Measurements from ENCODE around the gene KCND3.

KCND3 gene

GRCh38 chr1:111909030-111909429, 80.4 kb downstream of the KCND3 start:
- no peak for DNase-seq

DNA sequence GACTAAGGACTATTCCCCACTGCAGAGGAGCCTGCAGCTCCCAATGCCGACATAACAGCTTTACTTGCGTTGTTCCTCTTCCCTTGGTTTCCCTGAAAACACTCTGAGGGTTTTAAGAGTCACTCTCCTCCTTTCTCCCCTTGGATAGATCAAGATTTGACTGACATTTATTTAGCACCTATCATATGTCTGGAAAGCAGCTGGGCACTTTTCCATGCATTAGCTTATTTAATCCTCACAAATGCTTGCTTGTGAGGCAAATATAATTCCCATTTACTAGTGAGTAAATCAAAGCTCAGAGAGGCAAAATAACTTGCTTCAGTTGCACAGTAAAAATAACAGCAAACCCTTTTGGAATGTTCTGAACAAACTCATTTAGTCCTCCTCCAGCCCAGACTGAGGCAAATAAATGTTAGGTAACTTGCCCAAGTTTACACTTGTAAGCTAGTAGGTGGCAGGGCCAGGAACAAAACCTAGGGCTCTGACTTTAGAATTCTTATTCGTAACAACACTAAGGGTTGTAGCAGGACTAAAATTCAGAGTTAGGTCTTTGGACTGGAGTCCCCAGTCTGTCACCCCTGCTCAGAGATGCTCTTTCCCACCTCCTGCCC, 81.4 kb downstream of the KCND3 start:
- no peak for DNase-seq

DNA sequence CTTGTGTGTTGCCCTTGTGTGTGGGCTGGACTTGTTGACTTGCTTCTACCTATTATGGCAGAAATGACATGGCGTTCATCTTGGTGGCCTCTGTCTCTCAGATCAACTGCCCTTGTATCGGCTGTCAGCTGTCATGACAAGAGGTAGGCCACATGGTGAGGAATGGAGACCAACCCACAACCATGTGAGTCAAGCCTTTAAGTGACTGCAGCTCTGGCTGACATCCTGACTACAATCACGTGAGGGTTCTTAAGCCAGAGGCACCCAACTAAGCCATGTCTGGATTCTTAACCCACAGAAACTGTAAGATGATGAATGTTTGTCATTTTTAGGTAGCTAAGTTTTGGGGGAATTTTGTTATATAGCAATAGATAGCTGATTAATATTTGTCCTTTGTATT, 82.1 kb downstream of the KCND3 start:
- no peak for DNase-seq

- DNase-seq, result no peak
Measured at GRCh38 chr1:111906816-111907215, 82.7 kb downstream of the KCND3 start.

DNA sequence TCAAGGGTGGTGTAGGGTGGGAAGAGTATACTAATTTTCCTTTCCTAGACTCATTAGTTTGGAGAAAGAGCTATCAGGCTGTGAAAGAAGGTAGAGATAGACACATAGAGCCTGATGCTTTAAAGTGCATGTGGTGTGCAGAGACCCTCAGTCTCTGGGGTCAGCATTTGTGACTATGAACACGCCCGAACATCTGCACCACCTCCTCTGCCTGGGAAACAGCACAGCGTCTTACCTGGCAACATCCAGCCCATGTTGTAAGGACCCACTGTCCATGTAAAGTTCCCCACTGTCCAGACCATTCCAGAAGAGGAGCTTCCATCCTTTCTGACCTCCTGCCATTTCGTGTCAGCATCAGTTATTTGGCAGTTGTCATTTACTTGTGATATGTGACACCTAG, 83.4 kb downstream of the KCND3 start:
- DNase-seq, result no peak

- DNase-seq, result no peak
Measured at GRCh38 chr1:111904478-111905218, 84.8 kb downstream of the KCND3 start.

- no peak for DNase-seq
Measured at GRCh38 chr1:111903871-111904449, 85.5 kb downstream of the KCND3 start.

- no peak for DNase-seq
Measured at GRCh38 chr1:111903148-111903870, 86.2 kb downstream of the KCND3 start.

GRCh38 chr1:111895469-111895868, 94.0 kb downstream of the KCND3 start:
- no peak for DNase-seq

DNA sequence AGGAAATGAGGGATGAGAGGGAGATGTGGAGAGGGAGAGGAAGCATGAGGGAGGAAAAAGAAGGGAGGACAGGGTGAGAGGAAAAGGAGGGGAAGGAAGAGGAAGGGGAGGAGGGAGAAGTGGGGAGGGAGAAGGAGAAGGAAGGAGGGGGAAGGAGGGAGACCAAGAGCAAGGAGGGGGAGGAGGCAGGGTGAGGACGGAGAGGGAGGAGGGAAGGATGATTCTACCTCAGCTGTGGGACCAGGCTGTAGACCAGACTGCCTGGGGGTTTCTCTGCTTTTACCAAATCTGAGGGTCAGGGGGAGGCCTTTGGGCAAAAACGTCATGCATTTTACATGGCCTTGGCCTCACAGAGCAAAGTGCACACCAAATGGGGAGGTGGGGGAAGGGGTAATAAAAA, 94.5 kb downstream of the KCND3 start:
- no peak for DNase-seq

- no peak for DNase-seq
Measured at GRCh38 chr1:111894497-111894896, 95.0 kb downstream of the KCND3 start.

DNA sequence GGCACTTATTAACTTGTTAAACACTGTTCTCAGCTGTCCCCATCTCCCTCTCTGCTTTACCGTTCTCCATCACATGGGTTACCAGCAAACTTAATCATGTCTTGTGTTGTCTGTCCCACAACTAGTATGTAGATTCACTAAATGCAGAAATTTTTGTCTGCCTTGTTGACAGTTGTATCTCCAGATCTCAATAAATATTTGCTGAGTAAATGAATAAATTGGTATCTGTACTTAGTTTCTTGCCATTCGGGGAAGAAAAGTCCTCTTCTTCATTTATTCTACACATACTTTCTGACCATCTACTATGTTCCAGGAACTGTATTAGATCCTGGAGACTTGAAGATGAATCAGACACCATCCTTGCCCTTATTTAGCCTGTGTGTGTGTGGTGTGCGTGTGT, 97.9 kb downstream of the KCND3 start:
- DNase-seq, result no peak

DNA sequence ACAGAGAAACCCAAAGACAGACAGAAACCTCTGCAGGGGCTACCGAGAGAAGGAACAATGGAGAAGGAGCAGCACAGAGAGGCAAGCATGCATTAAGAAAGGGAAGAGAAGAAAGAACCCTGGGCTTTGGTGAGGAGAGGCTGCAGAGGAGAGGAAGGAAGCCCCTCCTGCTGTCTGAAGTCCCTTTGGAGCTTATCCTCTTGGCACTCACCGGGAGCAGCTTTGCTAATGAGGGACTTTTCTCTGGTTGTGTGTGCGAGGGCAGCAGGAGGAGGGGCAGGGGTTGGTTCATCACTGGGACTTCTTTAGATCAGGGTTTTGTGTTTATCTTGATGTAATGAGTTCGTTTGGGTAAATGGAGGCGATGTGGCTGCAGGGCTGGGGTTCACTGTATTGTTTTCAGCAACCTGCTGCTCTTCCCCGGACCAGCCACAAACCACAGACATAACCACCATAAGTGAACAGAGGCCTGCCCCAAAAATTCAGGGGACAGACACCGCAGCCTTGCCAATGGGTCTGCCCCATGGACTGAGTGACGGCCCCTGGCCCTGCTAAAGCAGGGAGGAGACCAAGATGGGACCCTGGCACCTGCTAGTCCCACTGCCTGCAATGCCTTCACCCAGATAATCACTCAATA, 100.6 kb downstream of the KCND3 start:
- DNase-seq, result no peak

DNA sequence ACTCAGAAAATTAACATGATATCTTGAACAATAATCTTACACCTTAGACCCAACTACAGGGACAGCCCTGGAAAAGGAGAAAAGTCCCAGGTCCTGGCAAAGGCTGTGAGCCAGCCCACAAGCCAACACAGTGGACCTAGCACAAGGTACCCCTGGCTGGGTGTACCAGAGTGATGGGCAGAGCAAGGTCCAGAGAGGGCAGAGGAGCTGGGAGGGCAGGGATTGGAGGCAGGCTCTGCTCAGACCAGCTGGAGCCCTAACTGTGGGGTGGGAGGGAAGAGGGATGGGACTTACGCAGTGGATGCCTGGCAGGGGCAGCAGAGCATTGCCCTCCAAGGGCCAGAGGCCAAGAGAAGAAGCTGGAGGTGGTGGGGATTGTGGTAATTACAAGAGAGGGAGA, 101.6 kb downstream of the KCND3 start:
- no peak for DNase-seq

GRCh38 chr1:111887385-111887784, 102.1 kb downstream of the KCND3 start:
- DNase-seq, result no peak

- no peak for DNase-seq
Measured at GRCh38 chr1:111886741-111887140, 102.7 kb downstream of the KCND3 start.

DNA sequence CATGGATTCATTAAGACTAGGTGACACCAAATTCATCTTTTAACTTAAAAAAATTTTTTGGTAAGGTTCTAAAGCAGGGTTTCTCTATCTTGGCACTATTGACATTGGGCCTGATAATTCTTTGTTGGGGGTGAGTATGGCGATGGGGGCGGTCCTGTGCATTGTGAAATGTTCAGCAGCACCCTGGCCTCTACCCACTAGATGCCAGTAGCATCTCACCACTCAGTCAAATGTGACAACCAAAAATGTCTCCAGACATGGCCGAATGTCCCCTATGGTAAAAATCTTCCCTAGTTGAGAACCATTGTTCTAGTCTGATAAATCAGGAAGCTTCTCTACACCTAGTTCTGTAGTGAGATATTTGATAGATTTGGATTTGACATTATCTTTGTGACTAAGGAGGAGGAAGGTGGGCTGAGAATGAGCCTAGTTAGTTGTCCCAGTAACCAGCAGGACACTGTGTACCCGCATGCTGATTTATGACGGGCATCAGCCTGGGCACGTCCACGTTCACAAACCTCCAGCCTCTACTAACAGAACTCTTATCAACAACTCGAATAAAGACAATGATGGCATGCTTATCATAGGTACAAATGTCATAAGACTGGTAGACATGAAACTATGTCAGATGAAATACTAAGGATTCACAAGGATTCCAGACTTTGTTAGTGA, 104.6 kb downstream of the KCND3 start:
- DNase-seq, result no peak

DNA sequence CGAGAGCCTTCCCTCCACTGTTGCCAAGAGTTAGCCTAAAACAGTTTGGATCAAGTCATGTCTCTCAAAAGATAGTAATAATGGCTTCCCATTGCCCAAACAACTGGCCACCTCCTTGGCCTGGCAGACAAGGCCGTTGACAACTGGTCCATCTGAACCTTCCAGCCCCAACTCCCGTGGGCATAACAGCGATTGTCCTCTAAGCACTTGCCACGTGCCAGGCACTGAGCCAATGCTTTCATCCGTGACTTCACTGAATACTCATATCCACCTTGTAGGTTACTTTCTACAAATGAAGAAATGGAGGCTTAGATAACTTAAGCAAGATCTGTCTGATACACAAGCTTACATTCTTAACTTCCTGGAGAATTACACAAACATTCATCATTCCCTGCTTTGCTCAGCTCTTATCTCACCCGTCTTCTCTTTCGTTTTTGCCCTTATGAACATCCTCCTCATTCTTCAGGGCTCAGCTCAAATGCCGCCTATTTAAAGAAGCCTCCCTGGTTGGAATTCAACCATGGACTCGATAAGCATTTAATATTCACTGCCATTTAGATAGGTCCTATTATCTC, 106.4 kb downstream of the KCND3 start:
- DNase-seq, result no peak

DNA sequence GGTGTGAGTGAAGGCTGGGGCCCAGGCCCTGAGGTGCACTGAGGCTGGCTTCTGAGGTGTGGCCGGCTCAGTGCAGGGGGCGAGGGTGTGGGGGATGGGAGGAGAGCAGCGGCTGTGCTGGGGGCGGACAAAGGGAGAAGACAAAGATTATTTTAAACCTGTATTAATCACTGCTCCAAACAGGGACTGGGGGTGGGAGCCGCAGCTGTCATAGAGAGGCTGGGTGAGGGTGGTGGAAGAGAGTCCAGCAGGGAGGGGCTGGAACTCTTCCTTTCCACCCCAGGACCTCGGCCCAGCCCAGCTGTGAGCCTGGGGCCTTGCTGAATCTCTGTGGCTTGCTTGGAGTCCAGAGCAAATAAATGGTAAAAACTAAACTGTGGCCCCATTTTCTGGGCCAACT, 106.9 kb downstream of the KCND3 start:
- no peak for DNase-seq

DNA sequence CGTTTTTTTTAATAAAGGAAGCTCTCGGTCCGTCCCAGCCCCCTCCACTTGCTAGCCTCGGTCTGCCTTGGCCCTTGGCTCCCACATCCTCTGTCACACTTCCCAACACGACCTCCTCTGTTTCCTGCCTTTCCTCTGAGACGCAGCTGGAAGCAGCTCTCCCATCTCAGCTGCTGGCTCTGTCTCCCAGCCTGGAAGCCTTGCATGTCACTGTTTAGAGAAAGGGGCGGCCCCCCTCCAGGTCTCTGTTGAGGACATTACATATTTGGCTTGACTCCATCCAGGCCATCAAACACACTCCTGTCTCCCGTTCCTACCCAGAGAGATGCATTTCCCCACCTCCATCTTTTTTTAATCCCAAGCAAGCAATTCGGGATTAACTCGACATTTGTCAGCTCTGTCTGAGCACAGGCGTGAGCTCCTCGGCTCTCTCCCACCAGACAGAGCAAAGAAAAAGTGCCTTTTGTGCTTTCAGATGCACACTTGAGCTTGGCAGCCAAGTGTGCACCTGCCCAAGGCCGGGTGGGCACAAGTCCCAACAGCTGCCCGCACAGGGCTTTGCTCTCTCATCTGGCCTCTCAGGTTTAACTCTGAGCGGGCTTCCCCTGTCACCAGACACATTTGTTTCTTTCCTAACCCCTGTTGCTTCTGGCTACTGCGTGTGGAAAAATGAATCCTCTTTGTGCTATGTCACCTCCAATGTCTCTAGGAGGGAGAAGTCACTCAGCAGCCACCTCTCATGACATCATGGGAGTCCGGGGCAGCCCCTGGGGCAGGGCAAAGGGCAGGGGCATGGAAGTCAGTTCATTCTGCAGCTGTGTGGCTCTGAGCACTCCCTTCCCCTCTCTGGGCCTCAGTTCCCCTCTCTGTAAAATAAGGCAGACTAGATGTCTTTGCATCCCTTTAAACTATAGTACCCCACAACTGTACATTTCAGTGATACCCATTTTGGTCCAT, 108.3 kb downstream of the KCND3 start:
- no peak for DNase-seq

DNA sequence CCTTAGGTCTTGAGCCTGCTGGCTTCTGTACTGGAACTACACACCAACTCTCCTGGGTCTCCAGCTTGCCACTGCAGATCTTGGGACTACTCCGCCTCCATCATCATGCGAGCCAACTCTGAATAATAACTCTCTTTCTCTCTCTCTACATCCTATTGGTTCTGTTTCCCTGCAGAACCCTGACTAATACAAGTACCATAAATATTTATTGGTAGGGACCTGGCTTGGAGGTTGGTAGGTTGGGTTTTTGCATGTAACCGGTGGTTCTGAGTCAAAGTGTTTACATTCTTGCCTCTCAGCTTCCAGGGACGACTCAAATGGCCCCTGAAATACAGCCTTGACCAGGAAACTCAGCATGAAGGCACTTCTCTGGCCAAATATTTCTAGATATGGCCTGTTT, 110.4 kb downstream of the KCND3 start:
- DNase-seq, result no peak

All from cortex of kidney (tissue), 1 donor.